CD4-positive, alpha-beta memory T cell (primary cell): ENCODE data around the gene PCGF6. TPM values are rescaled to one million over a fixed set of nuclear protein-coding genes. Genes with fewer than 3 reads are reported as not detected.
A peak's percentile ranks its signal among the peaks of the same experiment; 100 is the strongest.
"Not testable (repeated sequence)": the region's sequence is repeated elsewhere in the genome, so short reads cannot be mapped to it uniquely, and the experiment has no call there.

Source experiments
- CTCF ChIA-PET: fragments of 350-600 bp; sonication (Branson Sonifier 250); formaldehyde crosslinking; loops from one replicate; lab custom pipeline; 2021; ENCODE audit warnings: inconsistent platforms; ENCODE audit not compliant: partially characterized antibody; lab: Charles Lee
- POLR2A ChIA-PET: fragments of 350-600 bp; sonication (Branson Sonifier 250); formaldehyde crosslinking; loops from one replicate; lab custom pipeline; 2021; ENCODE audit not compliant: partially characterized antibody; lab: Charles Lee
- DNase-seq, 5 donors: peaks; one replicate each; pipeline versions ENCODE4 v3.0.0 to v3.0.0-alpha.2; 2020 to 2022; ENCODE audit warnings: mixed read lengths in 1 of 5
- H3K27ac ChIP-seq: one replicate; pipeline ENCODE4 v1.7.0; 2013; ENCODE audit warnings: low read depth, low read length
- H3K27me3 ChIP-seq: 2 replicates; pipeline ENCODE4 v1.7.0; 2013; ENCODE audit warnings: mild to moderate bottlenecking, low read length, moderate library complexity; ENCODE audit not compliant: insufficient read depth
- H3K36me3 ChIP-seq: 2 replicates; pipeline ENCODE4 v1.7.0; 2013; ENCODE audit warnings: mild to moderate bottlenecking, low read length, moderate library complexity; ENCODE audit not compliant: insufficient read depth
- H3K4me1 ChIP-seq: 2 replicates; pipeline ENCODE4 v1.7.0; 2013; ENCODE audit warnings: mild to moderate bottlenecking, low read length, moderate library complexity; ENCODE audit not compliant: insufficient read depth
- H3K4me3 ChIP-seq, 2 donors: one replicate each; pipeline ENCODE4 v1.7.0; 2013; ENCODE audit warnings: low read length in 2 of 2, mild to moderate bottlenecking in 1 of 2
- H3K9me3 ChIP-seq, 2 donors: one replicate each; pipeline ENCODE4 v1.7.0; 2013; ENCODE audit warnings: low read length in 2 of 2, control low read depth in 1 of 2; ENCODE audit not compliant: control insufficient read depth in 1 of 2
- H3K27ac Mint-ChIP-seq, 7 donors: one replicate each; pipeline ENCODE4 v1.8.0; 2020 to 2021; ENCODE audit warnings: mixed read lengths in 7 of 7, mild to moderate bottlenecking in 6 of 7, inconsistent platforms in 3 of 7, moderate library complexity in 3 of 7
- H3K27me3 Mint-ChIP-seq, 2 donors: one replicate each; pipeline ENCODE4 v1.8.0; 2020 to 2021; ENCODE audit warnings: mixed read lengths in 2 of 2
- H3K36me3 Mint-ChIP-seq, 2 donors: one replicate each; pipeline ENCODE4 v1.8.0; 2020 to 2021; ENCODE audit warnings: mixed read lengths in 2 of 2, inconsistent platforms in 1 of 2, mild to moderate bottlenecking in 1 of 2
- H3K4me1 Mint-ChIP-seq, 4 donors: one replicate each; pipeline ENCODE4 v1.8.0; 2020 to 2021; ENCODE audit warnings: mixed read lengths in 4 of 4, mild to moderate bottlenecking in 1 of 4
- H3K4me3 Mint-ChIP-seq, 8 donors: one replicate each; pipeline ENCODE4 v1.8.0; 2020 to 2021; ENCODE audit warnings: mixed read lengths in 8 of 8, mild to moderate bottlenecking in 7 of 8, moderate library complexity in 6 of 8, inconsistent platforms in 3 of 8
- H3K9me3 Mint-ChIP-seq, 8 donors: one replicate each; pipeline ENCODE4 v1.8.0; 2020 to 2021; ENCODE audit warnings: mixed read lengths in 8 of 8, mild to moderate bottlenecking in 5 of 8, inconsistent platforms in 3 of 8, moderate library complexity in 1 of 8
- intact Hi-C: fragments of 100-400 bp; cut with micrococcal nuclease; formaldehyde crosslinking; loops from one replicate; pipeline ENCODE4 v1.15.1; 2023
- polyA plus RNA-seq, 2 donors: library from polyadenylated mRNA; unstranded; fragments of 300-500 nt; fragmentation: Illumina TruSeq; gene quantifications; one replicate each; pipeline ENCODE4 v1.2.3, GENCODE V29; 2021
- total RNA-seq, 2 experiments: library from RNA; stranded (reverse); gene quantifications; one replicate each; pipeline ENCODE4 v1.2.3, GENCODE V29; 2021

PCGF6 gene
- total and polyA plus RNA-seq, 4 experiments from 2014 or later = 6.4 to 11.2 (median 8.8) TPM

GRCh38 chr10:103360791-103361190, 9.9 kb upstream of the PCGF6 start:
- H3K4me1 Mint-ChIP-seq, H3K36me3 ChIP-seq, H3K36me3 Mint-ChIP-seq, POLR2A ChIA-PET, DNase-seq, H3K27me3 ChIP-seq, H3K4me1 ChIP-seq, H3K4me3 ChIP-seq, H3K27ac Mint-ChIP-seq, H3K9me3 Mint-ChIP-seq, H3K27ac ChIP-seq, H3K27me3 Mint-ChIP-seq, H3K9me3 ChIP-seq, H3K4me3 Mint-ChIP-seq: not testable (repeated sequence)
- intact Hi-C loops = loop anchor here (10.0 kb wide), 1 partner anchor 646 kb away; the partner anchor contains the start of genes ARL3 and SFXN2
- CTCF ChIA-PET = interaction anchor here (0.6 kb wide), 1 partner anchor 122 kb away, joined by 4 read pairs; no protein-coding TSS in a partner anchor

DNA sequence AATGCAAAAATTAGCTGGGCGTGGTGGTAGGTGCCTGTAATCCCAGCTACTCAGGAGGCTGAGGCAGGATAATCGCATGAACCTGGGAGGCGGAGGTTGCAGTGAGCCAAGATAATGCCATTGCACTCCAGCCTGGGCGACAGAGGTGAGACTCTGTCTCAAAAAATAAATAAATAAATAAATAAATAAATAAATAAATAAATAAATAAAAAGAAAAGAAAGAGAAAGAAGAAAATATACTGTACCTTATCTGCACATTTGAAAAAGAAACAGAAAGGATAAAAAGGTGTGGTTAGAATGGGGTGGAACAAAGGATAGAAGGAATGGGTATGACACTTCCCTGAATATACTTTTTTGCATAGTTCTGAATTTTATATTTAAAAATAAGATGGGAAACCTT, 8.6 kb upstream of the PCGF6 start:
- POLR2A ChIA-PET, H3K27ac Mint-ChIP-seq, H3K27ac ChIP-seq, CTCF ChIA-PET, H3K4me3 ChIP-seq, H3K4me1 ChIP-seq, H3K36me3 ChIP-seq, H3K4me3 Mint-ChIP-seq, H3K9me3 Mint-ChIP-seq, DNase-seq, H3K36me3 Mint-ChIP-seq, H3K9me3 ChIP-seq, H3K27me3 ChIP-seq, H3K4me1 Mint-ChIP-seq, H3K27me3 Mint-ChIP-seq: not testable (repeated sequence)
- intact Hi-C loops = loop anchor here (10.0 kb wide), 1 partner anchor 125 kb away; no protein-coding TSS in a partner anchor

DNA sequence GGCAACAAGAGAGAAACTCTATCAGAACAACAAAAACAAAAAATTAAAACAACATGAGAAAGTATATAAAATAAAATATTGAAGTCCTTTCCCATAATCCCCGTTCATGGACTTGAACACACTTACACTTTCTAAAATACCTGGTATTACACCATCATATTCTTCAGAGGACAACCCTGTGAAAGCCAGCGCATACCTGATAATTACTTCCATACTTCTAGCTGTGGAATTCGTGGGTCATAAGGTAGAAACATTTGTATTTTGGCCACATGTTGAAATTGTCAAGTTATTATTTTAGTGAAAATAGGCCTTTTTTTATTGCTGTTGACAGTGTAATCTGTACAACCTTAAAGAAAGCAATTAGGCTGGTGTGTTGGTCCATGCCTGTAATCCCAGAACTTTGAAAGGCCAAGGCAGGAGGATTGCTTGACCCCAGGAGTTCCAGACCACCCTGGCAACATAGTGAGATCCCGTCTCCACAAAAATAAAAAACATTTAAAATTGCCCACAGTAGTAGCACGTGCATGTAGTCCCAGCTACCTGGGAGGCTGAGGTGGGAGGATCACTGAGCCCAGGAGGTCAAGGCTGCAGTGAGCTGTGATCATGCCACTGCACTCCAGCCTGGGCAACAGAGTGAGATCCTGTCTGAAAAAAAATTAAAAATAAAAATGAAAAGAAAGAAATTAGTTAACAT, 5.1 kb upstream of the PCGF6 start:
- H3K4me1 Mint-ChIP-seq = peaks cover 2 to 4% (median 3%) of the 10 kb centered on the region in 4 donors
- H3K4me1 ChIP-seq = peaks cover 8% of the 10 kb centered on the region
- no peaks in the 10 kb centered on the region for H3K27me3 ChIP-seq
- no peak overlapping the region for H3K27ac ChIP-seq
- H3K4me3 ChIP-seq = no peak overlapping the region
- H3K36me3 ChIP-seq = no peaks in the 10 kb centered on the region
- H3K9me3 Mint-ChIP-seq = no peaks in the 10 kb centered on the region
- no peak overlapping the region for H3K4me3 Mint-ChIP-seq
- H3K27me3 Mint-ChIP-seq = no peaks in the 10 kb centered on the region
- ChIA-PET CTCF (no interaction called here), POLR2A (interaction anchor here (2.7 kb wide), 1 partner anchor 12 kb away, joined by 7 read pairs; the partner anchor contains the start of gene TAF5)
- DNase-seq = no peak
- peaks cover 2 to 3% of the 10 kb centered on the region in 2 donors for H3K36me3 Mint-ChIP-seq
- no peak overlapping the region for H3K27ac Mint-ChIP-seq
- intact Hi-C loops = loop anchor here (10.0 kb wide), 1 partner anchor 129 kb away; no protein-coding TSS in a partner anchor
- H3K9me3 ChIP-seq = no peaks in the 10 kb centered on the region

DNA sequence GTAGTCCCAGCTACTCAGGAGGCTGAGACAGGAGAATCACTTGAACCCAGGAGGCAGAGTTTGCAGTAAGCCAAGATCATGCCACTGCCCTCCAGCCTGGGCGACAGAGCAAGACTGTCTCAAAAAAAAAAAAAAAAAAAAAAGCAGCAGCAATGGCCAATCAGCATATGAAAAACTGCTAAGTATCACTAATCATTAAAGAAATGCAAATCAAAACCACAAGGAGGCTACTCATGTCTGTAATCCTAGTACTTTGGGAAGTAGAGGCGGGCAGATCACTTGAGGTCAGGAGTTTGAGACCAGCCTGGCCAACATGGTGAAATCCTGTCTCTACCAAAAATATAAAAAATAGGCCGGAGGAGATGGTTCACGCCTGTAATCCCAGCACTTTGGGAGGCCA, 3.6 kb upstream of the PCGF6 start:
- H3K4me3 Mint-ChIP-seq, H3K27me3 Mint-ChIP-seq, H3K36me3 ChIP-seq, DNase-seq, H3K27ac Mint-ChIP-seq, H3K36me3 Mint-ChIP-seq, H3K9me3 ChIP-seq, H3K27me3 ChIP-seq, H3K4me3 ChIP-seq, H3K27ac ChIP-seq, H3K9me3 Mint-ChIP-seq: not testable (repeated sequence)
- ChIA-PET CTCF (interaction anchor here (1.2 kb wide), 1 partner anchor 14 kb away, joined by 3 read pairs; no protein-coding TSS in a partner anchor), POLR2A (interaction anchor here (2.7 kb wide), 1 partner anchor 13 kb away, joined by 7 read pairs; the partner anchor contains the start of gene TAF5)
- peaks cover 2 to 14% (median 5%) of the 10 kb centered on the region in 4 donors for H3K4me1 Mint-ChIP-seq
- intact Hi-C loops = loop anchor here (10.0 kb wide), 1 partner anchor 130 kb away; no protein-coding TSS in a partner anchor
- H3K4me1 ChIP-seq = peaks cover 14% of the 10 kb centered on the region

GRCh38 chr10:103353281-103353680, 2.3 kb upstream of the PCGF6 start:
- Histone ChIP-seq H3K36me3 (no peaks in the 10 kb centered on the region), H3K9me3 (no peaks in the 10 kb centered on the region), H3K27ac (no peak overlapping the region), H3K27me3 (no peaks in the 10 kb centered on the region), H3K4me3 (no peak overlapping the region), H3K4me1 (peaks cover 19% of the 10 kb centered on the region)
- DNase-seq = no peak
- H3K4me3 Mint-ChIP-seq = peak overlapping the region in 2 of 8 donors; percentile 25 to 46
- H3K4me1 Mint-ChIP-seq = peaks cover 4 to 18% (median 9%) of the 10 kb centered on the region in 4 donors
- H3K36me3 Mint-ChIP-seq = peaks cover 2 to 8% of the 10 kb centered on the region in 2 donors
- CTCF ChIA-PET = interaction anchor here (0.7 to 1.2 kb wide), 2 partner anchors 15 to 984 kb away, joined by 3 read pairs; no protein-coding TSS in a partner anchor
- intact Hi-C loops = loop anchor here (10.0 kb wide), 1 partner anchor 132 kb away; no protein-coding TSS in a partner anchor
- H3K9me3 Mint-ChIP-seq = no peaks in the 10 kb centered on the region
- no peak overlapping the region for H3K27ac Mint-ChIP-seq
- no peaks in the 10 kb centered on the region for H3K27me3 Mint-ChIP-seq
- POLR2A ChIA-PET = interaction anchor here (2.7 kb wide), 1 partner anchor 15 kb away, joined by 7 read pairs; the partner anchor contains the start of gene TAF5

DNA sequence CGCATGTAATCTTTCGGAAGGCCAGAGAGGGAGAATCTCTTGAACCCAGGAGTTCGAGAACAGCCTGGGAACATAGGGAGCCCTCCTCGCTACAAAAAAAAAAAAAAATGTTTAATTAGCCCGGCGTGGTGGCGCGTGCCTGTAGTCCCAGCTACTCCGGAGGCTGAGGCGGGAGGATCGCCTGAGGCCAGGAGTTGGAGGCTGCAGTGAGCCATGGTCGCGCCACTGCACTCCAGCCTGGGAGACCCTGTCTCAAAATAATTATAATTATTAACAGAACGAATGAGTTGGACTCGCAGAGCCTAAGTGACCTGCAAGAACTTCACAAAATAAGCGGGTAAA, 794 bp downstream of the PCGF6 start:
- H3K27ac ChIP-seq = peak overlapping the region; percentile 62
- intact Hi-C loops = loop anchor here (1.0 to 10.0 kb wide), 2 partner anchors 46 to 135 kb away; partner anchors contain the start of genes ATP5MK and PDCD11
- no peaks in the 10 kb centered on the region for H3K9me3 ChIP-seq
- peaks cover 19% of the 10 kb centered on the region for H3K4me1 ChIP-seq
- POLR2A ChIA-PET = interaction anchor here (0.6 to 2.6 kb wide), 7 partner anchors 15 to 1535 kb away, joined by 3 to 16 read pairs (median 6); partner anchors contain the start of genes ATP5MK, CNNM2, PDCD11 and TAF5
- Mint-ChIP-seq H3K4me3 (peak overlapping the region; percentile 57 to 94 (median 84)), H3K27me3 (no peaks in the 10 kb centered on the region), H3K27ac (peak overlapping the region in 2 of 7 donors; percentile 66 to 84), H3K9me3 (no peaks in the 10 kb centered on the region), H3K36me3 (peaks cover 2 to 24% of the 10 kb centered on the region in 2 donors), H3K4me1 (peaks cover 4 to 18% (median 9%) of the 10 kb centered on the region in 4 donors)
- no peaks in the 10 kb centered on the region for H3K27me3 ChIP-seq
- H3K4me3 ChIP-seq = peak overlapping the region; percentile 42 to 83
- no peak for DNase-seq
- H3K36me3 ChIP-seq = peaks cover 11% of the 10 kb centered on the region
- CTCF ChIA-PET = interaction anchor here (1.1 to 1.7 kb wide), 3 partner anchors 16 to 25 kb away, joined by 3 to 8 read pairs (median 3); partner anchors contain the start of gene TAF5

- no peak overlapping the region for H3K4me3 Mint-ChIP-seq
- no peaks in the 10 kb centered on the region for H3K9me3 ChIP-seq
- no peak overlapping the region for H3K27ac Mint-ChIP-seq
- intact Hi-C loops = no loop called here
- H3K27me3 ChIP-seq = no peaks in the 10 kb centered on the region
- CTCF ChIA-PET = interaction anchor here (1.2 kb wide), 1 partner anchor 149 kb away, joined by 3 read pairs; no protein-coding TSS in a partner anchor
- H3K4me1 ChIP-seq = no peaks in the 10 kb centered on the region
- POLR2A ChIA-PET = interaction anchor here (0.8 kb wide), 1 partner anchor 92 kb away, joined by 3 read pairs; no protein-coding TSS in a partner anchor
- no peaks in the 10 kb centered on the region for H3K9me3 Mint-ChIP-seq
- no peak for DNase-seq
- H3K36me3 ChIP-seq = peaks cover 6% of the 10 kb centered on the region
- H3K27ac ChIP-seq = no peak overlapping the region
- H3K36me3 Mint-ChIP-seq = peaks cover 4 to 23% of the 10 kb centered on the region in 2 donors
- no peak overlapping the region for H3K4me3 ChIP-seq
- H3K4me1 Mint-ChIP-seq = no peaks in the 10 kb centered on the region
- H3K27me3 Mint-ChIP-seq = no peaks in the 10 kb centered on the region
Measured at GRCh38 chr10:103336370-103336769, 14.6 kb downstream of the PCGF6 start.
